ENCODE measurements around the gene PPP2R2C. TPM values are rescaled to one million over a fixed set of nuclear protein-coding genes. Genes with fewer than 3 reads are reported as not detected.

PPP2R2C gene
- total RNA-seq, 1 donor from 2014 or later, result 2.2 TPM

DNA sequence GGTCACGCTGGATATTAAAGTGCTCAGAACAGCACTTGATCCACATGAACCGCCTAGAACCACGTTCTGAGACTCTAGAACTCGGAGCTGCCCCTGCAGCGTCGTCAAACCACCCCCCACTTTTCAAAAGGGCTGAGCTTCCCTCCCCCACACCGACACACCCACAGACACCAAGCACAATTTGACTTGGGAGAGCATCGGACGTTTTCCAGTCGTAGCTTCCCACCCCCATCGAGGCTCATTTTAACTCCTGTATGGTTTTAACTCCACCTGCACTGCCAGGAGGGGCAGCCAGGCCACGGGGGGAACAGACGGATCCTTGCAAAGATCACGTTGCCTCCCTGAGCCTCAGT is 26.3 kb downstream of the PPP2R2C start:
- no peaks in the 10 kb centered on the region for H3K9me3 ChIP-seq
- H3K4me3 ChIP-seq, result no peak overlapping the region
- H3K4me1 ChIP-seq, result no peaks in the 10 kb centered on the region
- TF ChIP-seq, protein P1, sequence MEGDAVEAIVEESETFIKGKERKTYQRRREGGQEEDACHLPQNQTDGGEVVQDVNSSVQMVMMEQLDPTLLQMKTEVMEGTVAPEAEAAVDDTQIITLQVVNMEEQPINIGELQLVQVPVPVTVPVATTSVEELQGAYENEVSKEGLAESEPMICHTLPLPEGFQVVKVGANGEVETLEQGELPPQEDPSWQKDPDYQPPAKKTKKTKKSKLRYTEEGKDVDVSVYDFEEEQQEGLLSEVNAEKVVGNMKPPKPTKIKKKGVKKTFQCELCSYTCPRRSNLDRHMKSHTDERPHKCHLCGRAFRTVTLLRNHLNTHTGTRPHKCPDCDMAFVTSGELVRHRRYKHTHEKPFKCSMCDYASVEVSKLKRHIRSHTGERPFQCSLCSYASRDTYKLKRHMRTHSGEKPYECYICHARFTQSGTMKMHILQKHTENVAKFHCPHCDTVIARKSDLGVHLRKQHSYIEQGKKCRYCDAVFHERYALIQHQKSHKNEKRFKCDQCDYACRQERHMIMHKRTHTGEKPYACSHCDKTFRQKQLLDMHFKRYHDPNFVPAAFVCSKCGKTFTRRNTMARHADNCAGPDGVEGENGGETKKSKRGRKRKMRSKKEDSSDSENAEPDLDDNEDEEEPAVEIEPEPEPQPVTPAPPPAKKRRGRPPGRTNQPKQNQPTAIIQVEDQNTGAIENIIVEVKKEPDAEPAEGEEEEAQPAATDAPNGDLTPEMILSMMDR (IDR thresholded peaks at IDR 0.05), result no peak
- no peaks in the 10 kb centered on the region for H3K27me3 ChIP-seq
- no peak for DNase-seq (ENCODE audit: low spot score in 2 of 2)
- intact Hi-C loops (cut with DNase I), result no loop called here
- H3K36me3 ChIP-seq, result no peaks in the 10 kb centered on the region
- H3K27ac ChIP-seq, result no peak overlapping the region

DNA sequence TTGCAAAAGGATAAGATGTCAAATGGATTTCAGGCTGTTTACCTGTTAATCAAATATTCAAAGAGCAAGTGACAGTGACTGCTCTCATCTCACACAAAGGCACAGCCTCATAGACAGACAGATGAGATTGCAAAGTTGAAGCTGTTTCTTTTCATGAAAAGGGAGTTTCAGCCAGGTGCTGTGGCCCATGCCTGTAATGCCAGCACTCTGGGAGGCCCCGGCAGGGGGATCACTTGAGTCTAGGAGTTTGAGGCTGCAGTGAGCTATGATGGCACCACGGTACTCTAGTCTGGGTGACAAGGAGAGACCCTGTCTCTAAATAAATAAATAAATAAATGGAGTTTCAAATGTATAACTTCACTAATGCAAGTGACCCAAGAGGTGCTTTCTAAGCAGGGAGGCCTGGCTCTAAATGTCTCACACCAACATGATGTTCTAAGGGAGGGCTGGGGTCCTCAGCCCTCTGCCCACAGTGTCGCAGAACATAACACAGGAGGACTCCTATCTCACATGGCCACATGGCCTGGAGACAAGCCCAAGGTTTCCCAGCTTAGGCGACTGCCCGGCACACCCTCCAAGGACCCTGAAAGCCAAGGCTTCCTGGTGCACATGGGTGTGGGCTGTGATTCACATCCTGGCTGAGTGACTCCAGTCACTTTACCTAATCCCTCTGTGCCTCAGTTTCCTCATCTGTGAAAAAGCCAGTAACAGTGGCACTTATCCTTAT is 26.8 kb downstream of the PPP2R2C start:
- Histone ChIP-seq H3K27ac (no peak overlapping the region), H3K4me1 (no peaks in the 10 kb centered on the region), H3K36me3 (no peaks in the 10 kb centered on the region), H3K27me3 (no peaks in the 10 kb centered on the region), H3K4me3 (no peak overlapping the region), H3K9me3 (no peaks in the 10 kb centered on the region)
- TF ChIP-seq, protein P1 (IDR thresholded peaks at IDR 0.05), result no peak
- intact Hi-C loops (cut with DNase I), result no loop called here
- DNase-seq (ENCODE audit: low spot score in 2 of 2), result no peak

DNA sequence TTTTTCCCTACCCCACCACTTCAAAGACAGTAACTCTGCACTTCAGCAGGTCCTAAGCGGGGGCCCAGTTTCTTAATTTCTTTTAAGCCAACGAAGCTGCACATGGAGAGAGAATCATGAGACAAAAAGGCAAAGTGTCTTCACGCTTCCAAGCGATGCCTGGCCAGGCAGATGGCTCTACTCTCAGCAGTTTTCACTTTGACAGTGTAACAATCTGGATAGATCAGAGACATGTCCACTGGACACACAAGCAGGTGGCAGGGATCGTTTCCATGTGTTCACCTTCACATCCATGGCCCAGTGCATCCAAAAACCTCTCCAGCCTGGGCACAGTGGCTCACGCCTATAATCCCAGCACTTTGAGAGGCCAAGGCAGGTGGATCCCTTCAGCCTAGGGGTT is 27.8 kb downstream of the PPP2R2C start:
- H3K27me3 ChIP-seq, result no peaks in the 10 kb centered on the region
- H3K4me1 ChIP-seq, result no peaks in the 10 kb centered on the region
- H3K4me3 ChIP-seq, result no peak overlapping the region
- DNase-seq (ENCODE audit: low spot score in 2 of 2), result no peak
- no peak overlapping the region for H3K27ac ChIP-seq
- no peaks in the 10 kb centered on the region for H3K9me3 ChIP-seq
- intact Hi-C loops (cut with DNase I), result no loop called here
- TF ChIP-seq, protein P1 (IDR thresholded peaks at IDR 0.05), result no peak
- no peaks in the 10 kb centered on the region for H3K36me3 ChIP-seq

- H3K4me1 ChIP-seq, result no peaks in the 10 kb centered on the region
- no peaks in the 10 kb centered on the region for H3K27me3 ChIP-seq
- TF ChIP-seq, protein P1 (IDR thresholded peaks at IDR 0.05), result no peak
- no peaks in the 10 kb centered on the region for H3K36me3 ChIP-seq
- intact Hi-C loops (cut with DNase I), result no loop called here
- DNase-seq (ENCODE audit: low spot score in 2 of 2), result no peak
- no peak overlapping the region for H3K27ac ChIP-seq
- H3K9me3 ChIP-seq, result no peaks in the 10 kb centered on the region
- H3K4me3 ChIP-seq, result no peak overlapping the region
These were observed 29.1 kb downstream of the PPP2R2C start for GRCh38 chr4:6443035-6444023.

- DNase-seq (ENCODE audit: low spot score in 2 of 2), result no peak
- intact Hi-C loops (cut with DNase I), result no loop called here
- Histone ChIP-seq H3K27me3 (no peaks in the 10 kb centered on the region), H3K4me1 (no peaks in the 10 kb centered on the region), H3K9me3 (no peaks in the 10 kb centered on the region), H3K36me3 (no peaks in the 10 kb centered on the region), H3K27ac (no peak overlapping the region), H3K4me3 (no peak overlapping the region)
- TF ChIP-seq, protein P1 (IDR thresholded peaks at IDR 0.05), result no peak
These were observed 29.9 kb downstream of the PPP2R2C start for GRCh38 chr4:6442555-6442954.

Data from ascending aorta (tissue), 2 donors.